NCI-H526 (cell line): ENCODE data around the gene FMO1.
"Not testable (repeated sequence)": the region's sequence is repeated elsewhere in the genome, so short reads cannot be mapped to it uniquely, and the experiment has no call there.

Experiments used
- DNase-seq, 2 experiments: peaks; one replicate each; lab custom pipeline; 2025; lab: John Stamatoyannopoulos, UW

The FMO1 gene

GRCh38 chr1:171280599-171280998, 32.3 kb downstream of the FMO1 start:
- DNase-seq: peak; percentile 86 to 87

- peak in 1 of 2 experiments; percentile 4 for DNase-seq
These were observed 37.9 kb downstream of the FMO1 start for GRCh38 chr1:171286032-171286705.

DNA sequence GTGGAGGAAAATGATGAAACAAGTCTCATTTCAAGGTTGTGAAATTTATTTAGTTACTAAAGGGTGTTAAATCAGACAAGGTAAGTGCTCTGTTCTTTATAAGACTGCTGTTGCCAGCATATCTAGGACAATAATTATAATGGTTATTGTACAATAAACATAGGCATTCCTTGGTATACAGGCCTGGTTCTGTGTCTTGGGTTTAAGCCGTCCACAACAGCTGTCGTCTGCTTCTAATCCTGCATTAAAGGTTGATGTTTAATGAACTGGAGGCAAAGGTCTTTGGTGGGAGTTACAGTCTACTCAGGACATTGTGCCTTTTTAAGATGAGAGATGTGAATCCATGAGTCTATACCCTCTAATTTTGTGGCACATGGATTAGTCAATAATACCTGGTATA, 42.3 kb downstream of the FMO1 start:
- no peak for DNase-seq

DNA sequence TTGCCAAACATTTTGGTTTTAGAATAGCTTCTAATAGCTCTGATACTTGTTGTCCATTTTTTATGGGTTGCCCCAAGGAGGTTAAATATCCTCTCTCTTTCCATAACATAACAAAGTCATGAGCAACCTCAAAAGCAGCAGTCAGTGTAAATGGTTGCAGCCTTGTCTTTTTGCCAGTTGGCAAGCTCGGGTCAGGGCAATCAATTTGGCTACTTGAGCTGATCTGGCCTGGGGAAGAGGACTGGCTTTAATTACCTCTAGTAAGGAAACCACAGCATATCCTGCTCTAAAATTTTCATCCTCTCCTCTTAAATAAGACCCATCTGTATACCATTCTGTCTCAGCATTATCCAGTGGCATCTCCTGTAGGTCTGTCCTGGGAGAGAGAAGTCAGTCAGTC, 44.5 kb downstream of the FMO1 start:
- no peak for DNase-seq

DNA sequence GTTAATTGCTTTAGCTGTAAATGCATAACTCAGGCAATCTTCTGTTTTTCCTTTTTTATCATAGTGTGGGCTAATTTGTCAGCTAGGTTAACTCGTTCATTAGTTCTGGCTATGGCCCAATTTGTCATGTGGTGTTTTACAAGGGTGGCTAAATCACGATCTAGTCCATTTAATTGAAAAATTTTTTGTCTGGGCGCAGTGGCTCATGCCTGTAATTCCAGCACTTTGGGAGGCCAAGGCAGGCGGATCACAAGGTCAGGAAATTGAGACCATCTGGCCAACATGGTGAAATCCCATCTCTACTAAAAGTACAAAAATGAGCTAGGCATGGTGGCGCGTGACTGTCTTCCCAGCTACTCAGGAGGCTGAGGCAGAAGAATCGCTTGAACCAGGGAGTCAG, 47.1 kb downstream of the FMO1 start:
- not testable (repeated sequence) for DNase-seq

DNA sequence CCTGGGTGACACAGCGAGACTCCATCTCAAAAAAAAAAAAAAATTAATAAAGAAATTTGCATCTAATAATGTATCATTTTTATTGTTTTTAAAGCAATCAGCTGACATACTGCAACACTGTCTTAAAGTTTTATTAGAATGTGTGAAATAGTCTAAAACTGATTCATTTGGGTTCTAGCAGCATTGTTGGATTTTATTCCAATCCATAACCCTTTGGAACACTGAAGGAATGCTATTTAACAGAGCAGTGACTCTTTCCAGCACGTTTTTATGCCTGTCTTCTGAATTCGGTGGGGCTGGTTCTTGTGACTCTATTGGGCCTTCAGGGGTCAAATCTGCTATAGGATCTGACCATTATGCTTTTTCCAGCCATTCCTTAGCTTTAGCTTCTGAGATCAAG, 47.5 kb downstream of the FMO1 start:
- no peak for DNase-seq

GRCh38 chr1:171296897-171297296, 48.6 kb downstream of the FMO1 start:
- DNase-seq: peak; percentile 3 to 32

GRCh38 chr1:171298696-171299095, 50.4 kb downstream of the FMO1 start:
- peak in 1 of 2 experiments; percentile 25 for DNase-seq

DNA sequence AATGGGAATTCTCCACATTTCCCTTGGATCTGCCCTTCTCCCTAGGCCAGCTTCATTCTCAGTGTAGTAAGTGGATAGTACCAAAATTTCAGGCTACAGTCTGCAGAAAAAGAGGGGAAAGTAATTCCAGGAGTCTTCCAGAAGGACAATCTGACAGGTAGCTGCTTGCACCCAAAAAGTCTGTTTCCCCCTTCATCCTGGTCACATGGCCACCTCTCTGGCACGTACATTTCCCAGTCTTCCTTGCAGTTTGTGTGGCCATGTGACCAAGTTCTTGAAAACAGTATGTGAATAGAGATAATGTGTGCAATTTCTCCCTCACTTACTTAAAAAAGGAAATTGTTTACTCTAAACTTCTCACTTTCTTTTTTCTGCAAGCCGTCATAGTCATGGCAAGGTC, 51.0 kb downstream of the FMO1 start:
- DNase-seq: no peak

- no peak for DNase-seq
These were observed 52.1 kb downstream of the FMO1 start for GRCh38 chr1:171300401-171300800.

DNA sequence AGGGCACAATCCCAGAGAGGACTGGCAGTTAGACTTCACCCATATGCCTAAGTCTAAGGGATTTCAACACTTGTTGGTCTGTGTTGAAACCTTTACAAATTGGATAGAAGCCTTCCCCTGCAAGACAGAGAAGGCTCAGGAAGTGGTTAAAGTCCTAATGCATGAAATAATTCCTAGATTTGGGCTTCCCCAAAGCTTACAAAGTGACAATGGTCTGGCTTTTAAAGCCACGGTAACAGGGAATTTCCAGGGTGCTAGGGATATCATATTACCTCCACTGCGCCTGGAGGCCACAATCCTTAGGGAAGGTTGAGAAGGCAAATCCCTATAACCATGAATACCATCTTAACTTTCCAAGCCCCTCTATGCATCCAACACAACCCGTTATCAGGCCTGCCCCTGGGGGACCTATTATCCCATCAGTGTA, 62.4 kb downstream of the FMO1 start:
- DNase-seq: peak in 1 of 2 experiments; percentile 8

GRCh38 chr1:171311771-171312558, 63.7 kb downstream of the FMO1 start:
- no peak for DNase-seq

GRCh38 chr1:171313319-171313834, 65.1 kb downstream of the FMO1 start:
- peak; percentile 54 to 60 for DNase-seq

GRCh38 chr1:171313835-171314320, 65.6 kb downstream of the FMO1 start, which contains the start of gene FMO4:
Gene FMO4 (plus strand): TSS chr1:171314183. CDS start chr1:171319826, 5,643 bp downstream.
- peak; percentile 97 to 99 for DNase-seq

GRCh38 chr1:171329251-171329650, 81.0 kb downstream of the FMO1 start:
- DNase-seq: no peak

DNA sequence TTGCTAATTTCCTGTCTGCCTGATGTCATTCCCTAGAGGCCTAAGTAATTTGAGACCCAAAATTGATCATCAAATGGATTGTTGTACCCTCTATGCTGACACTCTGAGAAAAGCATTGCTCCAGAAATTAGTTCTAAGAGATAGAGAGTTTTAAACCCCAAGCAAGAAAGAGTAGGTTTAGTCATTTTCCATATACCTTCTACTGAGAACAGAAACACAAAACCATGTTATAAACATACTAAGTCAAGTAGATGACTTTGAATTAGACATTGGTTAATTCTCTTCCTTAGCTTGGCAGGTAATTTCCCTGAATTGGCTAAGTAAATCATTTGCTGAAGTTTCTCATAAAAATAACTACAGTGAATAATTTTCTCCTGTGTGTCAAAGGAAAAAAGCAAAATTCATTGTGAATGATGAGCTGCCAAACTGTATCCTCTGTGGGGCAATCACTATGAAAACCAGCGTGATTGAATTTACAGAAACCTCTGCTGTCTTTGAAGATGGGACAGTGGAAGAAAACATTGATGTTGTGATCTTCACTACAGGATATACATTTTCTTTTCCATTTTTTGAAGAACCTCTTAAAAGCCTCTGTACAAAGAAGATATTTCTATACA, 85.8 kb downstream of the FMO1 start:
- no peak for DNase-seq
